Measurements from ENCODE around the gene PATJ.

Gene PATJ

DNA sequence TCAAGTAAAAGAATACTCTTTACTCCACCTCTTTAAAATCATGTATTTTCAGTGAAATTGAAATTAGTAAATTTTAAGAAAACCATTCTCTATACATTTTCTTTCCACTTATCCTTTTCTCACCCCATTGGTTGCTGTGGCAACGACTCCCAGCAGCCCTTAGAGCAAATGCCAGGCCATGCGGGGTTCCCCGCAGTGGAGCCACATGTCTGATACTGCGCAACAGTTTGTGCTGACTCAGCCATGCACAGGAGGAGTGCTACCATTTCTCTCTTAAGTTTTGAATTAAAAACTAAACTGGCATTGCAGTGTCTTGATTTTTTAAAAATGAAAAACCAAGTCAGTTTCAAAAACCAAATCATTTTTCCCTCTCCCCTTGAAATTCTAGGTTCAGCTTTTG is 238.3 kb downstream of the PATJ start:
- no peak overlapping the region for H2AFZ ChIP-seq (ENCODE audit: low read depth, low read length)
- ATAC-seq (ENCODE audit: insufficient read depth, low read depth) (no peak), DNase-seq (no peak)
- no peak overlapping the region for H3K9ac ChIP-seq (ENCODE audit: low read depth, low read length)
- no peak overlapping the region for H3K4me2 ChIP-seq (ENCODE audit: insufficient read depth, low read length)
- H3K4me1 ChIP-seq (ENCODE audit: insufficient read depth, low read length) = no peaks in the 10 kb centered on the region
- no peaks in the 10 kb centered on the region for H3K79me2 ChIP-seq (ENCODE audit: insufficient read depth, low read length)
- peaks cover under 1% of the 10 kb centered on the region for H3K27me3 ChIP-seq (ENCODE audit: insufficient read depth, low read length, poor library complexity)
- no peak for TF ChIP-seq EZH2 (IDR thresholded peaks at IDR 0.05; ENCODE audit: borderline replicate concordance, low read depth, low read length, severe bottlenecking)
- TF ChIP-seq, protein P1, sequence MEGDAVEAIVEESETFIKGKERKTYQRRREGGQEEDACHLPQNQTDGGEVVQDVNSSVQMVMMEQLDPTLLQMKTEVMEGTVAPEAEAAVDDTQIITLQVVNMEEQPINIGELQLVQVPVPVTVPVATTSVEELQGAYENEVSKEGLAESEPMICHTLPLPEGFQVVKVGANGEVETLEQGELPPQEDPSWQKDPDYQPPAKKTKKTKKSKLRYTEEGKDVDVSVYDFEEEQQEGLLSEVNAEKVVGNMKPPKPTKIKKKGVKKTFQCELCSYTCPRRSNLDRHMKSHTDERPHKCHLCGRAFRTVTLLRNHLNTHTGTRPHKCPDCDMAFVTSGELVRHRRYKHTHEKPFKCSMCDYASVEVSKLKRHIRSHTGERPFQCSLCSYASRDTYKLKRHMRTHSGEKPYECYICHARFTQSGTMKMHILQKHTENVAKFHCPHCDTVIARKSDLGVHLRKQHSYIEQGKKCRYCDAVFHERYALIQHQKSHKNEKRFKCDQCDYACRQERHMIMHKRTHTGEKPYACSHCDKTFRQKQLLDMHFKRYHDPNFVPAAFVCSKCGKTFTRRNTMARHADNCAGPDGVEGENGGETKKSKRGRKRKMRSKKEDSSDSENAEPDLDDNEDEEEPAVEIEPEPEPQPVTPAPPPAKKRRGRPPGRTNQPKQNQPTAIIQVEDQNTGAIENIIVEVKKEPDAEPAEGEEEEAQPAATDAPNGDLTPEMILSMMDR (IDR thresholded peaks at IDR 0.05; ENCODE audit: borderline replicate concordance, extremely low read depth, low read length, poor library complexity, severe bottlenecking) = no peak
- no peak overlapping the region for H3K27ac ChIP-seq (ENCODE audit: low read length)
- H3K36me3 ChIP-seq (ENCODE audit: insufficient read depth, low read length) = no peaks in the 10 kb centered on the region
- no peak overlapping the region for H3K4me3 ChIP-seq (ENCODE audit: low read depth in 1 of 2, low read length in 2 of 2)
- no peaks in the 10 kb centered on the region for H3K9me3 ChIP-seq (ENCODE audit: insufficient read depth, low read length, severe bottlenecking)
- H4K20me1 ChIP-seq (ENCODE audit: insufficient read depth, low read length) = no peaks in the 10 kb centered on the region

DNA sequence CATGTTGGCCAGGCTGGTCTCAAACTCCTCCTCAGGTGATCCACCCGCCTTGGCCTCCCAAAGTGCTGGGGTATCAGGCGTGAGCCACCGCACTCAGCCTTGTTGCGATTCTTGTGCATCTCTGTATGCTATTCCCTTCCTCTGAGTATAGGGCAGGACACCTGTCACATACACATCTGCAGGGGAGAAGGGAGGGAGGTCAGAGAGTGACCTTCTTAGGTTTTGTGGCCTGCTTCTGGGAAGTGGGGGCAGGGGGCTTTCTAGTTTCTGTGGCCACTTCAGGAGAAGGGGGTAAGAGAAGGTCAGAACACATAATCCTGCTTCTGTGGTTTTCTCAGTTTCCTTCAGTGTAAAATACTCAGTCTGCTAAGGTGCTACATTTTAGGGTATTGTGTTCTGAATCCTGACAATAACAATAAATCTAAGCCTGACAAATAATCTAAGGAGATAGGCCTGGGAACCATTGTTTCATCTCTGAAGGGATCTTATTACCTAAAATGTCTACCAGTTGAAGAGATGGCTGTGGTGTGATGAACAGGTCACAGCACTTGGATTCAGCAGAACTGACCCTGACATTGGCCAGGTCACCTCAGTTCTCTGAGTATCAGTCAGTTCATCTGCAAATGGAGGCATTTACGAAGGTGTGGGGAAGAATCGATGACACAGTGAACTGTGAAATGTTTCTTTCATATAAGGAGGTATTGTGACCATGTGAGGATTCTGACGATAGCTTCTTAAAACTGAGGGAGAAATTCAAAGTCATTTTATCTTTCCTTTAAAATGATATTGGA is 239.8 kb downstream of the PATJ start:
- H3K9me3 ChIP-seq (ENCODE audit: insufficient read depth, low read length, severe bottlenecking) = no peaks in the 10 kb centered on the region
- ATAC-seq (ENCODE audit: insufficient read depth, low read depth) = no peak
- no peaks in the 10 kb centered on the region for H4K20me1 ChIP-seq (ENCODE audit: insufficient read depth, low read length)
- DNase-seq = no peak
- no peak overlapping the region for H3K9ac ChIP-seq (ENCODE audit: low read depth, low read length)
- H3K4me1 ChIP-seq (ENCODE audit: insufficient read depth, low read length) = no peaks in the 10 kb centered on the region
- H3K4me2 ChIP-seq (ENCODE audit: insufficient read depth, low read length) = no peak overlapping the region
- TF ChIP-seq, protein P1 (IDR thresholded peaks at IDR 0.05; ENCODE audit: borderline replicate concordance, extremely low read depth, low read length, poor library complexity, severe bottlenecking) = no peak
- no peak for TF ChIP-seq EZH2 (IDR thresholded peaks at IDR 0.05; ENCODE audit: borderline replicate concordance, low read depth, low read length, severe bottlenecking)
- no peaks in the 10 kb centered on the region for H3K27me3 ChIP-seq (ENCODE audit: insufficient read depth, low read length, poor library complexity)
- no peak overlapping the region for H2AFZ ChIP-seq (ENCODE audit: low read depth, low read length)
- H3K27ac ChIP-seq (ENCODE audit: low read length) = no peak overlapping the region
- H3K36me3 ChIP-seq (ENCODE audit: insufficient read depth, low read length) = no peaks in the 10 kb centered on the region
- no peak overlapping the region for H3K4me3 ChIP-seq (ENCODE audit: low read depth in 1 of 2, low read length in 2 of 2)
- H3K79me2 ChIP-seq (ENCODE audit: insufficient read depth, low read length) = no peaks in the 10 kb centered on the region

GRCh38 chr1:61983236-61983635 is 241.0 kb downstream of the PATJ start:
- TF ChIP-seq, protein P1 (IDR thresholded peaks at IDR 0.05; ENCODE audit: borderline replicate concordance, extremely low read depth, low read length, poor library complexity, severe bottlenecking) = no peak
- no peak for TF ChIP-seq EZH2 (IDR thresholded peaks at IDR 0.05; ENCODE audit: borderline replicate concordance, low read depth, low read length, severe bottlenecking)
- Histone ChIP-seq H3K27ac (ENCODE audit: low read length) (no peak overlapping the region), H3K4me2 (ENCODE audit: insufficient read depth, low read length) (no peak overlapping the region)

More at GRCh38 chr1:61983236-61983635, 241.0 kb downstream of the PATJ start:
- Histone ChIP-seq H3K79me2 (ENCODE audit: insufficient read depth, low read length) (no peaks in the 10 kb centered on the region), H3K9ac (ENCODE audit: low read depth, low read length) (no peak overlapping the region), H3K4me3 (ENCODE audit: low read depth in 1 of 2, low read length in 2 of 2) (no peak overlapping the region), H2AFZ (ENCODE audit: low read depth, low read length) (no peak overlapping the region), H3K4me1 (ENCODE audit: insufficient read depth, low read length) (no peaks in the 10 kb centered on the region), H3K36me3 (ENCODE audit: insufficient read depth, low read length) (no peaks in the 10 kb centered on the region), H3K9me3 (ENCODE audit: insufficient read depth, low read length, severe bottlenecking) (no peaks in the 10 kb centered on the region), H3K27me3 (ENCODE audit: insufficient read depth, low read length, poor library complexity) (no peaks in the 10 kb centered on the region), H4K20me1 (ENCODE audit: insufficient read depth, low read length) (no peaks in the 10 kb centered on the region)
- DNase-seq (no peak), ATAC-seq (ENCODE audit: insufficient read depth, low read depth) (no peak)

All from DND-41 (cell line).